Retinal pigment epithelial cell (primary cell): Measurements from ENCODE around the gene ELOF1.
A peak's percentile ranks its signal among the peaks of the same experiment; 100 is the strongest.

Experiments
- DNase-seq: peaks from one replicate; pipeline ENCODE4 v3.0.0-alpha.2; 2010; ENCODE audit warnings: low read depth
- H3K4me3 ChIP-seq: 2 replicates; pipeline ENCODE4 v1.5.1; 2011; ENCODE audit warnings: mild to moderate bottlenecking, low read length, control low read depth, moderate library complexity
- TF ChIP-seq, protein P1 (sequence below): conservative IDR thresholded peaks from 2 replicates; pipeline ENCODE4 v1.5.1; 2011; ENCODE audit warnings: low read depth, low read length, control low read depth, inconsistent platforms

ELOF1 gene

DNA sequence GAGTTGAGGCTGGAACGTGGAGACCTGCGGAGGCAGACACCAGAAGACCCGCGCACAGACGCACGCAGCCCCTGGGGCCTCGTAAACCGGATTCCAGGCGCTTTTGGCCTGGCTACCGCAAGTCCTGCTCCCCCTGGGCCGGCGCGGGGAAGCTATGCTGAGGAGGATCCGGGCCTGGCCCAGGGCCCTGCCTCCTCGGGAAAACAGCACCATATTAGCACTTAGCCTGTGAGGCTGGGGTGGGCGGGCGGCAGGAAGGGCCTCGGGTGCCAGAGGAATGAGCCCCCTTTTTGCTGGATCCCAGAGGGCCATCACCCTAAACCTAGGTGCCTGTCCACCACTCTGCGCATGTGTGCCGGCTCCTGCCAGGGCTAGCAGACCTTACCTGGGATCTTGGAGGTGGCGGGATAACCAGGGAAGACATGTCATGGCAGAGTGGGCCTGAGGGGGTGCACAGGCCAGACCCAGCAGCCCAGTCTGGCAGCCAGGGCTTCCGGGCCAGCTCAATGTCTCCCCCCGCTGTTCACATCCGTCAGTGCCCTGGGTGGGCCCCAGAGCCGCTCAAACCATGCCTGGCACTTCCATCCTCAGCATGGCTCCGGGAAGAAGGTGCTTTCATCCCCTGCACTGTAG lies 7.3 kb downstream of the ELOF1 start:
- TF ChIP-seq, protein P1, sequence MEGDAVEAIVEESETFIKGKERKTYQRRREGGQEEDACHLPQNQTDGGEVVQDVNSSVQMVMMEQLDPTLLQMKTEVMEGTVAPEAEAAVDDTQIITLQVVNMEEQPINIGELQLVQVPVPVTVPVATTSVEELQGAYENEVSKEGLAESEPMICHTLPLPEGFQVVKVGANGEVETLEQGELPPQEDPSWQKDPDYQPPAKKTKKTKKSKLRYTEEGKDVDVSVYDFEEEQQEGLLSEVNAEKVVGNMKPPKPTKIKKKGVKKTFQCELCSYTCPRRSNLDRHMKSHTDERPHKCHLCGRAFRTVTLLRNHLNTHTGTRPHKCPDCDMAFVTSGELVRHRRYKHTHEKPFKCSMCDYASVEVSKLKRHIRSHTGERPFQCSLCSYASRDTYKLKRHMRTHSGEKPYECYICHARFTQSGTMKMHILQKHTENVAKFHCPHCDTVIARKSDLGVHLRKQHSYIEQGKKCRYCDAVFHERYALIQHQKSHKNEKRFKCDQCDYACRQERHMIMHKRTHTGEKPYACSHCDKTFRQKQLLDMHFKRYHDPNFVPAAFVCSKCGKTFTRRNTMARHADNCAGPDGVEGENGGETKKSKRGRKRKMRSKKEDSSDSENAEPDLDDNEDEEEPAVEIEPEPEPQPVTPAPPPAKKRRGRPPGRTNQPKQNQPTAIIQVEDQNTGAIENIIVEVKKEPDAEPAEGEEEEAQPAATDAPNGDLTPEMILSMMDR = peak; percentile 52
- no peak overlapping the region for H3K4me3 ChIP-seq
- DNase-seq = no peak

DNA sequence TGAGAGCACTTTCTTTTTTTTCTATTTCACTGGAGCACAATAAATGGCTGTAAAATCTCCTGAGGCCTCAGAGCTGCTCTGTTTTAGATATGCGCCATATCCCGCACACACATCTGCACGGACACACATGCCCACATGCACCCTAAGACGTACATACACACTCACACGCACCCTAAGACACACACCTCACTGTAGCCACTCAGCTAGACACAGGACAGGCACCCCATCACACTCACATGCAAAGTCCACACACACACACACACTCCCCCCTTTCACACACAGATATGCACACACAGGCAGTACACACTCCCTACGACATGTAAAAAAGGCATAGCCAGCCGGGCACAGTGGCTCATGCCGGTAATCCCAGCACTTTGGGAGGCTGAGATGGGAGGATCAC lies 8.8 kb downstream of the ELOF1 start:
- H3K4me3 ChIP-seq = no peak overlapping the region
- no peak for DNase-seq

DNA sequence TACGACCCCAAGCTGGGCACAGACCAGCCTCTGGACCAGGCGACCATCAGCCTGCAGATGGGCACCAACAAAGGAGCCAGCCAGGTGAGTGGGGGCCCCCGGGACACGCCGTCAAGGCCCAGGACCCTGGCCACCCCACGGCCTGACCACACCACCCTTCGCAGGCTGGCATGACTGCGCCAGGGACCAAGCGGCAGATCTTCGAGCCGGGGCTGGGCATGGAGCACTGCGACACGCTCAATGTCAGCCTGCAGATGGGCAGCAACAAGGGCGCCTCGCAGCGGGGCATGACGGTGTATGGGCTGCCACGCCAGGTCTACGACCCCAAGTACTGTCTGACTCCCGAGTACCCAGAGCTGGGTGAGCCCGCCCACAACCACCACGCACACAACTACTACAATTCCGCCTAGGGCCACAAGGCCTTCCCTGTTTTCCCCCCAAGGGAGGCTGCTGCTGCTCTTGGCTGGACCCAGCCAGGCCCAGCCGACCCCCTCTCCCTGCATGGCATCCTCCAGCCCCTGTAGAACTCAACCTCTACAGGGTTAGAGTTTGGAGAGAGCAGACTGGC lies 9.6 kb downstream of the ELOF1 start:
- no peak overlapping the region for H3K4me3 ChIP-seq
- no peak for DNase-seq
- TF ChIP-seq, protein P1 = no peak

More for the DNA sequence above, 8.8 kb downstream of the ELOF1 start:
- TF ChIP-seq, protein P1 = no peak

DNA sequence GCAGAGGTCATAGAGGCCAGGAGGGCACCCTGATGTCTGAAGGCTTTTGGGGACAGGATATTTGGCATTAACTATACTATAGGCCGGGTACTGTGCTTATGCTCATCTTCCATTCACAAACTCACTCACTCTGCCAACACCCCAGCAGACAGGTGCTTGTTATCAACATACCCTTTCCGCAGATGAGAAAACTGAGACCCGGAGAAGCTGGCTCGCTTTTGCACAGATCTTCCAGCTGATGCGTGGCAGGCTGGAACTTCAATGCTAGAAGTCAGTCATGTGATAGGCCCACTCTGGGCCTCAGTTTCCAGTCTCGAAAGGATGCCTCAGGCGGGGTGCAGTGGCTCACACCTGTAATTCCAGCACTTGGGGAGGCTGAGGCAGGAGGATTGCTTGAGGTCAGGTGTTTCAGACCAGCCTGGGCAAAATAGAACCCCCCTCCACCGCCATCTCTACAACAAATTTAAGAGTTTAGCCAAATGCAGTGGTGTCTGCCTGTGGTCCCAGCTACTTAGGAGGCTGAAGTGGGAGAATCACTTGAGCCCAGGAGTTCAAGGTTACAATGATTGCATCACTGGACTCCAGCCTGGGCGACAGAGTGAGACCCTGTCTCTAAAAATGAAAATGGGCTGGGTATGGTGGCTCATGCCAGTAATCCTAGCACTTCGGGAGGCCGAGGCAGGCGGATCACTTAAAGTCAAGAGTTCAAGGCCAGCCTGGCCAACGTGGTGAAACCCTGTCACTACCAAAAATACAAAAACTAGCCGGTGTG lies 10.9 kb downstream of the ELOF1 start:
- no peak for DNase-seq
- H3K4me3 ChIP-seq = no peak overlapping the region

DNA sequence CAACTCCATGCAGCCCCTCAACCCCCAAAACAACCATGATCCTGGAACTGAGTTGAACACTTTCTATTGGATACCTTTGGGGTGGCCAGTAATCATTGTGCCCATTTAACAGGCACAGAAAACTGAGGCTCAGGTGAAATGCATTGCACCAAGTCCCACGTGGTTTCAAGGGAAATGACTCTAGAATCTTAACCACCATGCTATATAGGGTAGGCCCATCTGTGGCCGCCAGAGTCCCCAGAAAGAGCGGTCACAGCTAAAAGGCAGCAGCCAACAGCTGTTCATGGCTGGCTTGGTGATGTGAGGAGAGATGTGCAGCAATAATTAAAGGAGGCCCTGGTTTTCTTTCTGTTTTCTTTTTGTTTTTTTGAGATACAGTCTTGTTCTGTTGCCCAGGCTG lies 17.8 kb downstream of the ELOF1 start:
- TF ChIP-seq, protein P1 = no peak
- no peak overlapping the region for H3K4me3 ChIP-seq
- no peak for DNase-seq

More for the DNA sequence above, 10.9 kb downstream of the ELOF1 start:
- TF ChIP-seq, protein P1 = no peak

DNA sequence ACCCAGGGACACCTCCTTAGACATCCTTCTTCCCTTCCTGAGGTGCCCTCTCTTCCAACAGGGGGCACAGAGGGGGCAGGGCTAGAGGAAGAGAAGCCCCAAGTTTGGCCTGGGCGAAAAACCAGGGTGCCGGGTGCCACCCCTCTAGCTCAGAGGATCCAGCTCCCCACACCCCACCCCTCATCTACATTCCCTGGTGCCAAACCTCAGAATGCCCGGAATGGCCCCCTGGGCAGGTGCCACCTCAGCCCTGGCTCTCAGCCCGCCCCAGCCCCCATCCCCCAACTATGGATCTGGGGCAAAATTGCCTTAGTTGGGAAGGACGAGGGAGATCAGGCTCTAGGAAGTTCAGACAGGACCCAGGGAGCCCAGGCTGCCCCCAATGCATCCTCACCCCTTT lies 18.4 kb downstream of the ELOF1 start:
- DNase-seq = no peak
- TF ChIP-seq, protein P1 = no peak
- no peak overlapping the region for H3K4me3 ChIP-seq
